Inflammatory macrophage treated with lipopolysaccharide for 1 hour (primary cell): ENCODE results near the gene SRL.
"Not testable (repeated sequence)": the region's sequence is repeated elsewhere in the genome, so short reads cannot be mapped to it uniquely, and the experiment has no call there.

Experiments used
- DNase-seq, 2 donors: peaks; one replicate each; pipeline ENCODE4 v3.0.0-alpha.2; 2020 to 2022

The SRL gene

DNA sequence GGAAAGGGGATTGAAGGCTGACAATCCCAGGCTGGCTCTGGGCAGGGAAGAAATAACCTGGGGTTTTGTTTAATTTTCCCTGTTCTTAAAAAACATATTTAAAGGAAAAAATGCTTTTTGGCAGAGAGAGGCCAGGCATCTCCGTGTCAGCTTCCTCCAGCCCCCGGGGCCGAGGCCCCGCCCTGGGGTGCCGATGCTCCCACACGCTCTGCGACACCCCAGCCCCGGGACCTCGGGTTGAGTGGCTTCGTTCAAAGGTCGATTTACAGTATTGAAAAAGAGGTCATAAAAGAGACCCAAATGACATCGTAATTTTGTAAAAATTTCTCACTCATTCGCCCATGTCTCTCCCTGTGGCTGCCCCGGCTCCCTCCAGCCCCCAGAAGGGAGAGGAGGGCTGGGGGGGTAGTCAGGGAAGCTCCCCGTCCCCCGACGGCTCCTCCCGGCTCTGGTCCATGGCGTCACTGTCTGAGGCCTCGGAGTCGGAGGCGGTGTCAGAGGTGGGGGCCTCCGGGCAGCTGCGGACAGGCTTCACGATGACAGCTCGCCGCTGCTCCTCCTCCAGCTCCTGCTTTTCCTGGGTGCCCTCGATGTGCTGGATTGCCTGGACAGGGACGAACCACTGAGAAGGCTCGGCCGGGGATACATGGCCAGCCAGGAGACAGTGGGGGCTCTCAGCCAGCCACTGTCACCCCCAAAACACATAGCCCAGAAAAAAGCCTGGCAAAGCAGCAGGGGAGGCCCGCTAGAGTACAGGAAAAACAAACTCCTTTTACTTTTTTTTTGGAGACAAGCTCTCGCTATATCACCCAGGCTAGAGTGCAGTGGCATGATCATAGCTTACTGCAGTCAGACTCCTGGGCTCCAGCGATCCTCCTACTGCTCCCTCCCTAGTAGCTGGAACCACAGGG, 16.0 kb upstream of the SRL start:
- no peak for DNase-seq

DNA sequence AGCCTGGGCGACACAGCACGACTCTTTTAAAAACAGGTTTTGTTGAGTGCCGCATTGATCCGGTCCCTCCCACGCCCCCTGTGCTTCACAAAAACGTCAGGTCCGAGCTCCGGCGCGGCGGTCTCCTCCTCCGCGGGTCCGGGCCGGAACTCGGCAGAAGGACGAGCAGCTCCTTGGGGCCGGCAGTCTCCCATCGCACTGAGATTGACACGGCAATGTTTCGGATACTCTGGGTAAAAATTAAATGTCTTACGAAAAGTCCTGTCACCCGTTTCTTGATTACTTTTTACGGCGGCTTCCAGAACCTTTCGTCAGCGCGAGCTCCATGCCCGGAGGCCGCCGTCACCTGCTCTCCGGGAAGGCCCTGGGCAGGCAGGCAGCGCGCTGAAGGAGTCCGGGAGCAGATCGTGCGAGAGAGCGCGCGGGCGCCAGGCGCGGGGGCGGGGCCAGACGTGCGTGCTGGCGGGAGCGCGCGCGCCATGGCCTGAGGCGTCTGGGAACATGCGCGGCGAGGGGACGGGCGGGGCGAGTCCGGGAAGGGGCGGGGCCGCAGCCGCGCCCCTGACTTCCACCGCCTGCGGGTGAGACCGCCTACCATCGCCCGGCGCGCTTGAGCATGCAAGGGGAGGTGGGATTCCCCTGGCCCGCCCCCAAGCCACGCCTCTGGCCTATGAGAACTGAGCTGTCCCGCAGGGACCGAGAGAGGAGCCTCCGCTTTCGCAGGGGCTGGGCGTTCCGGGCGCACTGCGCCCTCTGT, 11.7 kb upstream of the SRL start:
- DNase-seq, result peak; percentile 99

GRCh38 chr16:4253012-4253393, 11.1 kb upstream of the SRL start:
- not testable (repeated sequence) for DNase-seq

GRCh38 chr16:4249530-4250308, 7.8 kb upstream of the SRL start:
- DNase-seq, result no peak

GRCh38 chr16:4247460-4247784, 5.5 kb upstream of the SRL start:
- no peak for DNase-seq

- no peak for DNase-seq
Observed at GRCh38 chr16:4246777-4247459, 5.0 kb upstream of the SRL start.

GRCh38 chr16:4245077-4245791, 3.4 kb upstream of the SRL start:
- DNase-seq, result peak; percentile 47 to 59

DNA sequence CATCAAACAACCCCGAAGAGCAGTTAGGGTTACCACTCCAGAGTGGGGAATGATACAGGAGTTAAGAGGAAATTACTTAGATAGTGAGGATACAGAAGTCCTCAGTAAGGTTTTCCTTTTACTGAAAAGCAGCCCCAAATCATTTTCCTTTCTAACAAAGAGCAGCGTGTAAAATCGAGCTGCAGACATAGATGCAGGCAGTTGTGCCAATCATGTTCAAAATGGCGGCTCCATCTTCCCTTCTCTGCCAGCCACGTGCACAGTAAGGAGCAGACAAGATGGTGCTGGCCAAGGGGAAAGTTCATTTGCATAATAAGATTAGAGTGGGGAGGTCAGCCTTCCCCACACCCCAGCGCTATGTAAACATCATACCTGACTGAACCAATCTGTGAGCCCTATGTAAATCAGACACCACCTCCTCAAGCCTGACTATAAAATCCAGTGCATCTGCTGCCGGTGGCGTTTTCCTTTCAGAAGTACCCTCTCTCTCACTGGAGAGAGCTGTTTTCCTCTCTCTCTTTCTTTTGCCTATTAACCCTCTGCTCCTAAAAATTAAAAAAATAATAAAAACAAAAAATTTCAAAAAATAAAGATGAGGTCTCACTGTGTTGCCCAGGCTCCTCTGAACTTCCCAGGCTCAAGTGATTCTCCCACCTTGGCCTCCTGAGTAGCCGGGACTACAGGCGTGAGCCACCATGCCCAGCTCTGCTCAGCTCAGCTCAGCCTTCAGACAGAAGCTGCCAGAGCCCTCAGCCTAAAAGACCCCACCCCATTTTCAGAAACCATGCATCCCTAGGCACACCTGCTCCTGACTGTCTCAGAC, 2.6 kb upstream of the SRL start:
- DNase-seq, result no peak

GRCh38 chr16:4241258-4241927, 487 bp downstream of the SRL start:
- no peak for DNase-seq

GRCh38 chr16:4240624-4241023, 1.3 kb downstream of the SRL start:
- DNase-seq, result no peak

- no peak for DNase-seq
Observed at GRCh38 chr16:4239682-4240175, 2.2 kb downstream of the SRL start.

DNA sequence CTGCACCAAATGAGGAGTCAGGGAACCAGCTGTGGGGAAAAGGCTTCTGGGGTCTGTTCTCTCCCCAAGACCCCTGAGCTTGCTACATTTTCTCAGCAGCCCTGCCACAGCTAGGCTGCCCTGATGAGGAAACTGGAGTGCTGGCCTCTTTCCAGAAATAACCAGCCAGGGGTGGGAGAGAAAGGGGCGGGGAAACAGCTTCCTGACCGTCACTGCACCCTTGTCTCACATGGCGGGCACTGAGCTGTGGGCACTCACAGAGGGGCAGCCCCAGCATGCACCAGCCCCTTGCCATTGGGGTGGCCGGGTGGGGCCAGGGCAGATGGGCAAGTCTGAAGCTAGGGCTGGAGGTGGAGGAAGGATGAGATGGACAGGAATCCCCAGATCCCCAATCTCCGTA, 2.9 kb downstream of the SRL start:
- peak in 1 of 2 donors; percentile 15 for DNase-seq

DNA sequence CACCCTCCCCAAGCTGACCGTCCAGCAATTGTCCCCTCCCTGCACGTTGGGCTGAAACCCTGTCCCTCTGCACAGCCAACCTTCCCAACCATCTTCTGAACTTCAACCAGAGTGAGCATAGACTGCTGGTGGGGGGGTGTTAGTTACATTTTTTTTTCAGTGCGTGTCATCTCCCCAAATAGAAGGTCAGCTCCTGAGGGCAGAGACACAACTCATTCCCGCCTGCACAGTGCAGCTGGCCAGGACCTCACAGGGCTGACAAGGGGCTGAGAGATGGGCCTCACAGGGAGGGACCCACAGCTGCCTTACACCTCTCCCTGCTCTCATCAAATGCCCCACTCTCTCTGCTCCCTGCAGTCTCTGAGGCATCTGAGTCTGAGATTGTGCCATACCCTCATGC, 8.4 kb downstream of the SRL start:
- no peak for DNase-seq

DNA sequence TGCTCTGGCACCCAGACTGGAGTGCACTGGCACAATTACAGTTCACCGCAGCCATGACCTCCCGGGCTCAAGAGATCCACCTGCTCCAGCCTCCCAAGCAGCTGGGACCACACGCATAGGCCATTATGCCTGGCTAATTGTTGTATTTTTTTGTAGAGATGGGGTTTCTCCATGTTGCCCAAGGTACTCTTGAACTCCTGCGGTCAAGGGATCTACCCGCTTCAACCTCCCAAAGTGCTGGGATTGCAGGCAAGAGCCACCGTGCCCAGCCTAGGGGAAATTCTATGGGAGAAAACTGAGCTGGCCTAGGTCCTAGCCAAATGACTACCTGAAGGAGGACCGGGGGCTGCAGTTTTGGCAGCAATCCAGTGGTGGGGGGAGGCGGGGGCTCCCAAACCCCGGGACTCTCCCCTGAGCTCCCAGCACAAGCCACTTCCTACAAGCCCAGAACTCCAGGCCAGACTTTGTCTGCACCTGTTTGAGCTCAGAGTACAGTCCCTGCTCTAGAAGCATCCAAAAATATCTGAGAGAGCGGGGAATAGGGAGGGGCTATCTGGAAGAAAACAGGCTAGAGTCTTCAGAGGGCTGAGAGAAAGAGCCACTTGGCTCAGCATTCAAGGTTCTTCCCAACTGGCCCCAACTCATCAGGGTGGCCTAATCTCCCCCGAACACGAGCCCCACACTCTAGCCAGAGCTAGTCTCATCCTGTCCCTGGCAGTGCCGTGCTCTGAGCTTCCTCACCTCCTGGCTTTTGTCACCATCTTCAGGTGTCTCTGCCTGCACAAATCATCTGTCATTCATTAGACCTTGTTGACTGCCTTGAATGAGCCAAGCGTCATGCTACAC, 9.1 kb downstream of the SRL start:
- DNase-seq, result no peak

DNA sequence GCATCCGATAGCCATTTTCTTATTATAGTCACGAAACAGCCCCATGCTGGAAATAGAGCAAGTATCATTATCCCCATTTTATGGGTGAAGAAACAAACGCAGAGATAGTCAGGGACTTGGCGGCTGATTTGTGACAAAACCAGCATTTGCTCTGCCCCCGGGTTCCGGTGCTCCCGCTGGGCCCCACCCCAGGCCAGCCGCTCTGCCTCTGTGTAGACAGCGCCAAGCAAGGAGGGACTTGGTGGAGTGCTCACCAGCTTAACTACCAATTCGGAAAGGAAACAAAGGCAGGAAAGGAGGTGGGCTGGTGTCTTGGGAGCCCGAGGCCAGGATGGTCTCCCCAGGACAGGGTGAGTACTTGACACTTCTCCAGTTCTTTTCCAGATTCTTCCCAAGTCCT, 10.0 kb downstream of the SRL start:
- DNase-seq, result no peak

DNA sequence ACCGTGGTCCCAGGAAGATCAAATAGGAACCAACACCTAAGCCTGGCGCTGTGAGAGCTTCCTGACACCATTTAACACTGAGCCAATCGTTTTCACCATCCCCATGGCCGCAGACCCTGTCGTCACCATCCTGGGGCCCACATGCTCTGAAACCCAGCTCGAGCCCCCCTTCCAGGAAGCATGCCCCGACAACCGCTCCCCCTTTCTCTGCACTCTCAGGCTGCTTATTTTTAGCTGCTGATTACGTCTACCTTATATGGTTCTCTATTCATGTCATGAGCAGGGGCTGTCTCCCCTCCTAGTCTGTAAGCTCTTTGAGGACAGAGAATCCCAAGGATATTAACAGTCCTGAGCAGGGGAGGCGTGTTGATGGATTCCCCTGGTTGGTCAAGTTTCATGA, 10.5 kb downstream of the SRL start:
- no peak for DNase-seq

DNA sequence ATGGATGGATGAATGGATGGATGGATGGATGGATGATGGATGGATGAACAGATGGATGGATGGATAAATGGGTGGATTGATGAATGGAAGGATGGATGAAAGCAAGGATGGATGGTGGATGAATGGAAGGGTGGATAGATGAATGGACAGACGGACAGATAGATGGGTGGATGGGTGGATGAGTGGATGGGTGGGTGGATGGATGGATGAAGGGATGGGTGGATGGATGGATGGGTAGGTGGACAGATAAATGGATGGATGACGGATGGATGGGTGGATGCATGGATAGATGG, 14.9 kb downstream of the SRL start:
- DNase-seq, result no peak

DNA sequence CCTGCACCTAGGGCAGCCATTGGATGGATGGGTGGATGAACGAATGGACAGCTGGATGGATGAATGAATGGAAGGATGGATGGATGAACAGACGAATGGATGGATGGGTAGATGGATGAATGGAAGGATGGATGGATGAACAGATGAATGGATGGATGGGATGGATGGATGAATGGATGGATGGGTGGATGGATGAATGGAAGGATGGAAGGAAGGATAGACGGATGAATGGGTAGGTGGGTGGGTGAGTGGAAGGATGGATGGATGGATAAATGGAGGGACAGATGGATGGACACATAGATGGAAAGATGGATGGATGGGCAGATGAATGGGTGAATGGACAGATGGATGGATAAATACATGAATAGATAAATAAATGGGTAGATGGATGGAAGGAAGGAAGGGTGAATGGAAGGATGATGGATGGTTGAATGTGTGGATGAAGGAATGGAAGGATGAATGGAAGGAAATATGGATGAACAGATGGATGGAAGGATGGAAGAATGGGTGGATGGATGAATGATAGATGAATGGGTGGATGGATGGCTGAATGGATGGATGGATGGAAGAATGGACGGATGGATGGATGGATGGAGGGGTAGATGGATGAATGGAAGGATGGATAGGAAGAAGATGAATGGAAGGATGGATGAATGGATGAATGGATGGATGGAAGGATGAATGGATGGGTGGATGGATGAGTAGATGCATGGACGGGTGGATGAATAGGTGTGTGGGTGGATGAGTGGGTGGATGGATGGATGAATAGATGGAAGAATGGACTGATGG, 15.4 kb downstream of the SRL start:
- DNase-seq, result no peak

GRCh38 chr16:4225075-4225474, 16.8 kb downstream of the SRL start:
- no peak for DNase-seq
